Measurements from ENCODE around the gene TSNAX. TPM values are rescaled to one million over a fixed set of nuclear protein-coding genes. Genes with fewer than 3 reads are reported as not detected.

The TSNAX gene
- total and polyA plus RNA-seq, 12 donors = 11.6 to 98.3 (median 42.2) TPM

DNA sequence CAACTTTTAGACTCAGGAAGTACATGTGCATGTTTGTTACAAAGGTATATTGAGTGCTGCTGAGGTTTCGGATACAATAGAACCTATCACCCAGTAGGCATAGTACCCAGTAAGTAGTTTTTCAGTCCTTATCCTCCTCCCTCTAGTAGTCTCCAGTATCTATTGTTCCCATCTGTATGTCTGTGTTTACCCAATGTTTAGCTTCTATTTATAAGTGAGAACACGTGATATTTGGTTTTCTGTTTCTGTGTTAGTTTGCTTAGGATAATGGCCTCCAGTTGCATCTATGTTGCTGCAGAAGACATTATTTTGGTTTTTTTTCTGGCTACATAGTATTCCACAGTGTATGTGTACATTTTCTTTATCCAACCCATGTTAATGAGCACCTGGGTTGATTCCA, 47.2 kb upstream of the TSNAX start:
- Histone ChIP-seq H3K4me3 (no peak overlapping the region), H3K4me1 (replicated peaks in 1 of 2) (no peaks in the 10 kb centered on the region), H3K27me3 (no peaks in the 10 kb centered on the region), H3K36me3 (replicated peaks in 1 of 2) (no peaks in the 10 kb centered on the region), H3K27ac (no peak overlapping the region), H3K9me3 (replicated peaks in 1 of 3) (no peaks in the 10 kb centered on the region)
- WGBS, 4 donors = 73 to 84% (median 82%) methylated on average over 2 of the region's 2 CpGs
- intact Hi-C loops (cut with DNase I) = no loop called here
- no peak for DNase-seq
- no peak for TF ChIP-seq POLR2A (IDR thresholded peaks at IDR 0.05)
- TF ChIP-seq, protein P1, sequence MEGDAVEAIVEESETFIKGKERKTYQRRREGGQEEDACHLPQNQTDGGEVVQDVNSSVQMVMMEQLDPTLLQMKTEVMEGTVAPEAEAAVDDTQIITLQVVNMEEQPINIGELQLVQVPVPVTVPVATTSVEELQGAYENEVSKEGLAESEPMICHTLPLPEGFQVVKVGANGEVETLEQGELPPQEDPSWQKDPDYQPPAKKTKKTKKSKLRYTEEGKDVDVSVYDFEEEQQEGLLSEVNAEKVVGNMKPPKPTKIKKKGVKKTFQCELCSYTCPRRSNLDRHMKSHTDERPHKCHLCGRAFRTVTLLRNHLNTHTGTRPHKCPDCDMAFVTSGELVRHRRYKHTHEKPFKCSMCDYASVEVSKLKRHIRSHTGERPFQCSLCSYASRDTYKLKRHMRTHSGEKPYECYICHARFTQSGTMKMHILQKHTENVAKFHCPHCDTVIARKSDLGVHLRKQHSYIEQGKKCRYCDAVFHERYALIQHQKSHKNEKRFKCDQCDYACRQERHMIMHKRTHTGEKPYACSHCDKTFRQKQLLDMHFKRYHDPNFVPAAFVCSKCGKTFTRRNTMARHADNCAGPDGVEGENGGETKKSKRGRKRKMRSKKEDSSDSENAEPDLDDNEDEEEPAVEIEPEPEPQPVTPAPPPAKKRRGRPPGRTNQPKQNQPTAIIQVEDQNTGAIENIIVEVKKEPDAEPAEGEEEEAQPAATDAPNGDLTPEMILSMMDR (IDR thresholded peaks at IDR 0.05) = no peak

DNA sequence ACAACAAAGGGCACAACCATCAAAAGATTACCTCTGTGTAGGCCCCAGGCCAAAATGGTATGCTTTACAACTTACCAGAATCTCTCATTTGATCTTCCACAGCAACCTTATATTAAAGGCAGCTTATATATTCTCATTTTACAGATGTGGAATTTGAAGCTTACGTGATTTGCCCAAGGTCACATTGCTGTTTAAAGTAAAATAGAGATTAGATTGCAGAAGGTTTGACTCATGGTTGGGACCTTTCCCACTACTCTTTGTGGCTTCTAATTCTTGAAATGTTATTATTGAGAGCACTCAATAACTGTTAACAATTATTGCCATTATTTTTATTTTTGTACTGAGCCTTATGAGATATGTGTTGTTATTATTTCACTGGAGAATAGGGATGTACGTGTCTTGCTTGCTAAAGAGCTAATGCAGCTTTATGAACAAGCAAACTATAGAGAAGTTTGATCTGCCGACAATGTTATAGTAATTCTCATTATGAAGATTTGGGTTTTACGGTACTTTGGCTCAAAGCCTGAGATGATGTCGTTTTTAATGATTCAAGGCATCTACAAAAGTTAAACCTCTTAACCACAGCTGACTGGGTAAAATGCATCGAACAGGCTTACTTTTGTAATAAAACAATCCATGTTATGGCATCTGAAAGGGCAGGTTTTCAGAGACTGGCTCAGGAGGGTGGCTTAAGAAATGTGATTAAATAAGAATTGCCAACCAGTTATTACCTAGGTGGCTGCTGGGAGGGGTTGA, 43.3 kb upstream of the TSNAX start:
- intact Hi-C loops (cut with DNase I) = no loop called here
- WGBS, 4 donors = 67 to 80% (median 75%) methylated on average over 6 of the region's 6 CpGs

DNA sequence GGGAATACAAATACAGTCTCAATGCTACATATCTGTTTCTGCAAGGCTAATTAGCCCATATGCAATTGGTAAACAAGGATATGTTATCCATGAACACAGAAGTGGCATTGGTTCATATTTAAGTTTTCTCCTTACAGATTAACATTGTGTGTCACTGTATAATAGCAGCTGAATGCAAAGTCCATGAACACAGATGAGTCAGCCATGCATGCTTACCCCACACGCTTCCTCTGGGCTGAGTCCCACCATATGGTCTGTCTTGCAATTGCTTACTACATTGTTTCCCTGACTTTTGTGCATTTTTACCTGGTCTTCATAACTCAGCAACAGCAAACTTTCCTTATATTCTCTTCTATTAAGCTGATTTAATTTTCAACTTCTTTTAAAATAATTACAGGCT, 41.5 kb upstream of the TSNAX start:
- Histone ChIP-seq H3K4me1 (replicated peaks in 1 of 2) (no peaks in the 10 kb centered on the region), H3K4me3 (no peak overlapping the region), H3K27me3 (no peaks in the 10 kb centered on the region), H3K27ac (no peak overlapping the region), H3K36me3 (replicated peaks in 1 of 2) (no peaks in the 10 kb centered on the region), H3K9me3 (replicated peaks in 1 of 3) (no peaks in the 10 kb centered on the region)
- TF ChIP-seq, protein P1 (IDR thresholded peaks at IDR 0.05) = no peak
- TF ChIP-seq POLR2A (IDR thresholded peaks at IDR 0.05) = no peak
- no peak for DNase-seq
- intact Hi-C loops (cut with DNase I) = no loop called here
- WGBS, 4 donors = 76 to 95% (median 83%) methylated on average over 1 of the region's 1 CpG

More for the DNA sequence above, 43.3 kb upstream of the TSNAX start:
- DNase-seq = no peak
- H3K27me3 ChIP-seq = no peaks in the 10 kb centered on the region
- H3K4me3 ChIP-seq = no peak overlapping the region
- TF ChIP-seq, protein P1 (IDR thresholded peaks at IDR 0.05) = no peak
- TF ChIP-seq POLR2A (IDR thresholded peaks at IDR 0.05) = no peak
- H3K36me3 ChIP-seq (replicated peaks in 1 of 2) = no peaks in the 10 kb centered on the region
- no peak overlapping the region for H3K27ac ChIP-seq
- H3K9me3 ChIP-seq (replicated peaks in 1 of 3) = no peaks in the 10 kb centered on the region
- no peaks in the 10 kb centered on the region for H3K4me1 ChIP-seq (replicated peaks in 1 of 2)

DNA sequence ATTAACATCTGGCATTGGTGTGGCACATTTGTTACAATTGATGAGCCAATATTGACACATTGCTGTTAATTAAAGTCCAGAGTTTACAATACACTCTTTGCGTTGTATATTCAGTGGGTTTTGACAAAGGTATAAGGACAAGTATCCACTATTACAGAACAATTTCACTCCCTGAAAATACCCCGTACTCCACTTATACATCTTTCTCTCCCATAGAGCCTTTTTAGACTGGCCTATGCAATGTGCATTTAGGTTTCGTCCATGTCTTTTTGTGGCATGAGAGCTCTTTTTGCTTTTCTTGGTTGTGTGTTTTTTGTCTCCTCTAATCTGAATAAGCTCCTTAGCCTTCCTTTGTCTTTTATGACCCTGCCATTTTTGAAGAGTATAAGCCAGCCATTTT, 40.6 kb upstream of the TSNAX start:
- intact Hi-C loops (cut with DNase I) = no loop called here
- no peaks in the 10 kb centered on the region for H3K4me1 ChIP-seq (replicated peaks in 1 of 2)
- no peaks in the 10 kb centered on the region for H3K9me3 ChIP-seq (replicated peaks in 1 of 3)
- no peaks in the 10 kb centered on the region for H3K36me3 ChIP-seq (replicated peaks in 1 of 2)
- no peak overlapping the region for H3K4me3 ChIP-seq
- TF ChIP-seq POLR2A (IDR thresholded peaks at IDR 0.05) = no peak
- TF ChIP-seq, protein P1 (IDR thresholded peaks at IDR 0.05) = no peak
- 84 to 92% (median 90%) methylated on average over 3 of the region's 3 CpGs for WGBS, 4 donors
- DNase-seq = no peak
- no peak overlapping the region for H3K27ac ChIP-seq
- H3K27me3 ChIP-seq = no peaks in the 10 kb centered on the region

All from adrenal gland (tissue), 12 donors.